ACC112 (cell line): Measurements from ENCODE around the gene RRM1.
A peak's percentile ranks its signal among the peaks of the same experiment; 100 is the strongest.
"Not testable (repeated sequence)": the region's sequence is repeated elsewhere in the genome, so short reads cannot be mapped to it uniquely, and the experiment has no call there.

Experiments
- H2AFZ ChIP-seq: fragments of 200-600 bp; sonication (generic); one replicate; pipeline ENCODE4 v1.6.0; 2017; ENCODE audit warnings: antibody characterized with exemption, low read length; ENCODE audit not compliant: unreplicated experiment
- H3K27ac ChIP-seq: fragments of 200-600 bp; sonication (generic); 2 replicates; pipeline ENCODE4 v1.5.1; 2014; ENCODE audit warnings: low read depth, mild to moderate bottlenecking, antibody characterized with exemption, low read length, moderate library complexity
- H3K27me3 ChIP-seq: fragments of 200-600 bp; sonication (generic); 2 replicates; pipeline ENCODE4 v1.6.1; 2014; ENCODE audit warnings: mild to moderate bottlenecking, antibody characterized with exemption, low read length, moderate library complexity, mixed read lengths; ENCODE audit not compliant: insufficient read depth
- H3K36me3 ChIP-seq: fragments of 200-600 bp; sonication (generic); 2 replicates; pipeline ENCODE4 v1.6.1; 2016; ENCODE audit warnings: mild to moderate bottlenecking, antibody characterized with exemption, low read length, moderate library complexity, mixed read lengths; ENCODE audit not compliant: insufficient read depth
- H3K4me1 ChIP-seq: fragments of 200-600 bp; sonication (generic); one replicate; pipeline ENCODE4 v1.6.1; 2016; ENCODE audit warnings: low read length, mixed read lengths; ENCODE audit not compliant: insufficient read depth, unreplicated experiment, control insufficient read depth
- H3K4me3 ChIP-seq: fragments of 200-600 bp; sonication (generic); 2 replicates; pipeline ENCODE4 v1.5.1; 2014; ENCODE audit warnings: mild to moderate bottlenecking, low read depth, low read length
- H3K79me2 ChIP-seq: fragments of 200-600 bp; sonication (generic); one replicate; pipeline ENCODE4 v1.6.0; 2016; ENCODE audit warnings: low read length; ENCODE audit not compliant: control insufficient read depth, unreplicated experiment, insufficient read depth

Gene RRM1

DNA sequence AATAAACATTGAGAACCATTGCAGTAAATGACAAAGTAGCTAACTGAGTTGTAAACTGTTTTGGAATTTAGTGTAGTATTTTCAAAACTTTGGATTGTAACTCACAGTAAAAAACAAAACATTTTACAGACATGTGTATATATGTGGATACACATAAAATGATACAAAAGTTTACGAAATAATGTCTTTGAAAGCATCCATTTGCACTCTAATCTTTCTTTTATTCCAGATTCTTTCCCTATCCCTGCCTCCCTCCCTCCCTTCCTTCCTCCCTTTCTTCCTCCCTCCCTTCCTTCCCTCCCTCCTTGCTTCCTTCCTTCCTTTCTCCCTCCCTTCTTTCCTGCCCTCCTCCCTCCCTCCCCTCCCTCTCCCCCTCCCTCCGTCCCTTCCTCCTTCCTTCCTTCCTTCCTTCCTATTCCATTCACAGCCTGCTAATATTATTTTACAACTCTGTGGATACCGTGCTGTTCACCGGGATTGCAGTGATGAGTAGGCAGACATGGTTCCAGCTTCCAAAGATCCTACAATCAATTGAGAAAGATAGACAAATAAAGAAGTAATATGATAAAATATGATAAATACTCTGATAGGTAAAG is 3.5 kb downstream of the RRM1 start:
- Histone ChIP-seq H2AFZ (no peak overlapping the region), H3K36me3 (peaks cover 21% of the 10 kb centered on the region), H3K27ac (no peak overlapping the region), H3K27me3 (no peaks in the 10 kb centered on the region), H3K79me2 (peaks cover 75% of the 10 kb centered on the region), H3K4me3 (0 out of 2 replicates have a peak overlapping the region, but pooled peaks have one; percentile 30), H3K4me1 (peaks cover 22% of the 10 kb centered on the region)

GRCh38 chr11:4102711-4103110 is 8.1 kb downstream of the RRM1 start:
- no peak overlapping the region for H3K4me3 ChIP-seq
- H3K27me3 ChIP-seq: no peaks in the 10 kb centered on the region
- H3K79me2 ChIP-seq: peaks cover 67% of the 10 kb centered on the region
- H2AFZ ChIP-seq: no peak overlapping the region
- no peak overlapping the region for H3K27ac ChIP-seq
- H3K4me1 ChIP-seq: peaks cover 3% of the 10 kb centered on the region
- peaks cover 34% of the 10 kb centered on the region for H3K36me3 ChIP-seq

DNA sequence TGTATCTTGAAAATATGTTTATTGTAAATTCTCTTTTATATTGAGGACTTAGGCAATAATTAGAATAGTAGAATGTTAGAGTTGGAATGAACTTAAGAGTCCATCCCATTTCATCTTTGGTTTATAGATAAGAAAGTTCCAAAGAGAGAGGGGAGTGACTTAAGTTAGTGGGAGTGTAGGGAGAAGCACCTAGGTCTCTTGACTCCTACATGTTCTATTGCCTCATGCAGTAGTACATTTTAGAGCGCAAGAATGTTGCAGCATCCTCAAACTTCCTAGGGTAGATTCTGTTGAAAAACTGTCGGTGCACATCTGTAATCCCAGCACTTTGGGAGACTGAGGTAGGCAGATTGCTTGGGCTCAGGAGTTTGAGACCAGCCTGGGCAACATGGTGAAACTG is 8.7 kb downstream of the RRM1 start:
- Histone ChIP-seq H2AFZ (no peak overlapping the region), H3K79me2 (peaks cover 65% of the 10 kb centered on the region), H3K36me3 (peaks cover 38% of the 10 kb centered on the region), H3K4me3 (no peak overlapping the region), H3K27ac (no peak overlapping the region), H3K27me3 (no peaks in the 10 kb centered on the region), H3K4me1 (no peaks in the 10 kb centered on the region)

- no peak overlapping the region for H3K27ac ChIP-seq
- H3K36me3 ChIP-seq: peaks cover 42% of the 10 kb centered on the region
- H3K79me2 ChIP-seq: peaks cover 43% of the 10 kb centered on the region
- H3K4me1 ChIP-seq: no peaks in the 10 kb centered on the region
- H3K27me3 ChIP-seq: no peaks in the 10 kb centered on the region
- H2AFZ ChIP-seq: no peak overlapping the region
- no peak overlapping the region for H3K4me3 ChIP-seq
These were observed 11.3 kb downstream of the RRM1 start for GRCh38 chr11:4105916-4106315.

DNA sequence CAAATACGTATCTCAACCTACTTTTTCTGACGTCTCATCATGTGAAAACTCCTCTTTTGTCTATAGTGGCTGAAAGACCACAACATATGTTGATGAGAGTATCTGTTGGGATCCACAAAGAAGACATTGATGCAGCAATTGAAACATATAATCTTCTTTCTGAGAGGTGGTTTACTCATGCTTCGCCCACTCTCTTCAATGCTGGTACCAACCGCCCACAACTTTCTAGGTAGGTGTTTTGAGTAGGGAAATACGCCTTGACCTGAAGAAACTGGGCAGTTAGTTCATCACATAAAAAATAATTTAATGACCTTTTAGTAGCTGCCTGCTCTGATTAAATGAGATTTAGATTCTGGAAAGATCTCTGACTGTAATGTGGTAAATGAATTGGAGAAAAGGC is 17.2 kb downstream of the RRM1 start:
- H2AFZ ChIP-seq: no peak overlapping the region
- no peak overlapping the region for H3K4me3 ChIP-seq
- H3K27me3 ChIP-seq: no peaks in the 10 kb centered on the region
- H3K79me2 ChIP-seq: peaks cover 8% of the 10 kb centered on the region
- no peaks in the 10 kb centered on the region for H3K4me1 ChIP-seq
- no peak overlapping the region for H3K27ac ChIP-seq
- peaks cover 45% of the 10 kb centered on the region for H3K36me3 ChIP-seq

- Histone ChIP-seq H3K79me2 (peaks cover 15% of the 10 kb centered on the region), H3K27me3 (no peaks in the 10 kb centered on the region), H3K27ac (no peak overlapping the region), H3K36me3 (peaks cover 42% of the 10 kb centered on the region), H3K4me1 (peaks cover 20% of the 10 kb centered on the region), H3K4me3 (no peak overlapping the region), H2AFZ (no peak overlapping the region)
These were observed 20.5 kb downstream of the RRM1 start for GRCh38 chr11:4115128-4115527.

GRCh38 chr11:4118107-4118506 is 23.5 kb downstream of the RRM1 start:
- Histone ChIP-seq H2AFZ (no peak overlapping the region), H3K36me3 (peaks cover 47% of the 10 kb centered on the region), H3K79me2 (peaks cover 16% of the 10 kb centered on the region), H3K27me3 (no peaks in the 10 kb centered on the region), H3K27ac (peak overlapping the region; percentile 80), H3K4me3 (peak overlapping the region; percentile 16; the same call in 1 of the 2 replicates), H3K4me1 (peaks cover 20% of the 10 kb centered on the region)

DNA sequence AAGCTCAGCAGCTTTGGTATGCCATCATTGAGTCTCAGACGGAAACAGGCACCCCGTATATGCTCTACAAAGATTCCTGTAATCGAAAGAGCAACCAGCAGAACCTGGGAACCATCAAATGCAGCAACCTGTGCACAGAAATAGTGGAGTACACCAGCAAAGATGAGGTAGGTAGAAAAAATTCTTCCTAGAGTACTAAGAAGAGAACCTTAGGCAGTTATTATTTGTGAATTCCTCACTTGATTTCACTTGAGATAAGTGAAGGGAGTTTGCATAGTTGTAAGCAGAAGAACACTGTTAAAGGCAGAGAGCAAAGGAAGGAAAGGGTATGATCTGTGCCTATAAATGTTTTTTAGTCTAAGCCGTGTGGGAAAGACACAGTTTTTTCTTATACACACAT is 28.6 kb downstream of the RRM1 start:
- peaks cover 12% of the 10 kb centered on the region for H3K4me1 ChIP-seq
- H2AFZ ChIP-seq: no peak overlapping the region
- H3K36me3 ChIP-seq: peaks cover 81% of the 10 kb centered on the region
- no peaks in the 10 kb centered on the region for H3K27me3 ChIP-seq
- H3K79me2 ChIP-seq: peaks cover 16% of the 10 kb centered on the region
- H3K4me3 ChIP-seq: no peak overlapping the region
- H3K27ac ChIP-seq: no peak overlapping the region

GRCh38 chr11:4125141-4125540 is 30.5 kb downstream of the RRM1 start:
- H3K36me3 ChIP-seq: peaks cover 77% of the 10 kb centered on the region
- peaks cover 4% of the 10 kb centered on the region for H3K4me1 ChIP-seq
- H3K4me3 ChIP-seq: no peak overlapping the region
- peaks cover 1% of the 10 kb centered on the region for H3K79me2 ChIP-seq
- H2AFZ ChIP-seq: no peak overlapping the region
- H3K27me3 ChIP-seq: no peaks in the 10 kb centered on the region
- no peak overlapping the region; the same call in 1 of the 2 replicates for H3K27ac ChIP-seq

DNA sequence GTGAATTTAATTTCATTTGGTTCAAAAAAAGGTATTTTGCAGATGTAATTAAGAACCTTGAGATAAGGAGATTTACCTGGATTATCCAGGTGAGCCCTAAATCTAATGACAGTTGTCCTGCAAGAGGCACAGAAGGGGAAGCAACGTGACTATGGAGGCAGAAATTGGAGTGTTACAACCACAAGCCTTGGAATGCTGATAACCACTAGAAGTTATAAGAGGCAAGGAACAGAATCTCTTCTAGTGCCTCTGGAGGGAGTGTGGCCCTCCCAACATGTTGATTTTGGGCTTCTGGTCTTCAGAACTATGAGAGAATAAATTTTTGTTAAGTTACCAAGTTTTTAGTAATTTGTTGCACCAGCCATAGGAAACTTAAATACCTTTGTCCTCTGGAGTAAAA is 32.8 kb downstream of the RRM1 start:
- H3K4me3 ChIP-seq: no peak overlapping the region
- H2AFZ ChIP-seq: no peak overlapping the region
- no peaks in the 10 kb centered on the region for H3K79me2 ChIP-seq
- H3K27ac ChIP-seq: no peak overlapping the region
- H3K27me3 ChIP-seq: no peaks in the 10 kb centered on the region
- peaks cover 6% of the 10 kb centered on the region for H3K4me1 ChIP-seq
- peaks cover 71% of the 10 kb centered on the region for H3K36me3 ChIP-seq

DNA sequence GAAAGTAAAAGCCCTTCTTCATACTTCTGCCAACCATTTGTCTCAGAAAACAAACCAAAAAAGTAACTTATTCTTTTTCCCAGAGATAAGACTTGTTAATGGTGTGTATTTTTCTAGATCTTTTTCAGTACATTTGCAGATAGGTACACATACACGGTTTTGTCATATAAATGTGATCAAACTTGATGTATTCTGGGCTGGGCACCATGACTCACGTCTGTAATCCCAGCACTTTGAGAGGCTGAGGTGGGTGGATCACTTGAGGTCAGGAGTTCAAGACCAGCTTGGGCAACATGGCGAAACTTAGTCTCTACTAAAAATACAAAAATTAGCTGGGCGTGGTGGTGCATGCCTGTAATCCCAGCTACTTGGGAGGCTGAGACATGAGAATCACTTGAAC is 35.6 kb downstream of the RRM1 start:
- Histone ChIP-seq H3K36me3 (peaks cover 66% of the 10 kb centered on the region), H3K4me1 (peaks cover 17% of the 10 kb centered on the region)
- not testable (repeated sequence) for H3K79me2 ChIP-seq, H3K27me3 ChIP-seq, H2AFZ ChIP-seq, H3K27ac ChIP-seq, H3K4me3 ChIP-seq
